HepG2 (cell line): Measurements from ENCODE around the gene LAMP2. TPM values are rescaled to one million over a fixed set of nuclear protein-coding genes. Genes with fewer than 3 reads are reported as not detected.

ENCODE experiments used
- AGO2 ChIP-seq: fragments of 200-400 bp; formaldehyde crosslinking; optimal IDR thresholded peaks from 2 replicates; pipeline ENCODE3; 2017; ENCODE audit warnings: mild to moderate bottlenecking, low read depth, low read length, moderate library complexity
- ARHGAP35 ChIP-seq: sonication (generic); formaldehyde crosslinking; IDR thresholded peaks from 2 replicates; pipeline ENCODE4 v1.9.0; 2022; ENCODE audit warnings: mild to moderate bottlenecking, inconsistent platforms, moderate library complexity, missing genetic modification reagents, borderline replicate concordance
- BCL6 ChIP-seq: IDR thresholded peaks from 2 replicates; pipeline ENCODE4 v1.6.1; 2016; ENCODE audit warnings: missing genetic modification reagents, missing compliant biosample characterization
- DMAP1 ChIP-seq: IDR thresholded peaks from 2 replicates; pipeline ENCODE4 v1.6.1; 2016
- DR1 ChIP-seq: sonication (generic); formaldehyde crosslinking; IDR thresholded peaks from 2 replicates; pipeline ENCODE4 v1.8.0; 2021; ENCODE audit warnings: mild to moderate bottlenecking, missing genetic modification reagents, inconsistent platforms
- HDAC2 ChIP-seq: sonication (generic); formaldehyde crosslinking; IDR thresholded peaks from 2 replicates; pipeline ENCODE4 v1.4.0; 2020; ENCODE audit warnings: missing genetic modification reagents
- HMGXB4 ChIP-seq, 2 experiments: sonication (generic) in 1 of 2; formaldehyde crosslinking in 1 of 2; IDR thresholded peaks; 2 replicates each; pipeline versions ENCODE4 v1.4.0 to v1.6.1; 2018 to 2020; ENCODE audit warnings: missing genetic modification reagents in 2 of 2, borderline replicate concordance in 1 of 2, low read depth in 1 of 2, mild to moderate bottlenecking in 1 of 2, missing biosample characterization in 1 of 2
- HNF4A ChIP-seq: sonication (generic); formaldehyde crosslinking; IDR thresholded peaks from 2 replicates; pipeline ENCODE4 v1.4.0; 2020; ENCODE audit warnings: missing genetic modification reagents
- KMT2A ChIP-seq: sonication (generic); formaldehyde crosslinking; IDR thresholded peaks from 2 replicates; pipeline ENCODE4 v1.4.0; 2020; ENCODE audit warnings: missing genetic modification reagents
- NFKB2 ChIP-seq: sonication (generic); formaldehyde crosslinking; IDR thresholded peaks from 2 replicates; pipeline ENCODE4 v1.4.0; 2020; ENCODE audit warnings: missing genetic modification reagents, borderline replicate concordance
- NR2C2 ChIP-seq: sonication (generic); formaldehyde crosslinking; IDR thresholded peaks from 2 replicates; pipeline ENCODE4 v1.4.0; 2020; ENCODE audit warnings: missing genetic modification reagents, mild to moderate bottlenecking, moderate library complexity, borderline replicate concordance
- PAXIP1 ChIP-seq: sonication (generic); formaldehyde crosslinking; conservative IDR thresholded peaks from 2 replicates; pipeline ENCODE4 v1.4.0; 2020; ENCODE audit warnings: mild to moderate bottlenecking, missing genetic modification reagents, moderate library complexity
- PHF5A ChIP-seq: IDR thresholded peaks from one replicate; pipeline ENCODE4 v1.6.1; 2018; ENCODE audit warnings: low read depth, missing genetic modification reagents; ENCODE audit not compliant: unreplicated experiment
- STAG1 ChIP-seq: sonication (generic); formaldehyde crosslinking; IDR thresholded peaks from 2 replicates; pipeline ENCODE4 v1.4.0; 2020; ENCODE audit warnings: missing genetic modification reagents
- TAF1 ChIP-seq: sonication (generic); formaldehyde crosslinking; IDR thresholded peaks from 2 replicates; pipeline ENCODE4 v1.4.0; 2020; ENCODE audit warnings: missing genetic modification reagents
- XBP1 ChIP-seq: sonication (generic); formaldehyde crosslinking; IDR thresholded peaks from 2 replicates; pipeline ENCODE4 v1.5.0; 2020; ENCODE audit warnings: missing genetic modification reagents
- ZNF605 ChIP-seq: sonication (generic); formaldehyde crosslinking; IDR thresholded peaks from 2 replicates; pipeline ENCODE4 v1.8.0; 2022; ENCODE audit warnings: mild to moderate bottlenecking, missing genetic modification reagents
- ZNF615 ChIP-seq: sonication (generic); formaldehyde crosslinking; IDR thresholded peaks from 2 replicates; pipeline ENCODE4 v1.5.0; 2020; ENCODE audit warnings: mild to moderate bottlenecking, missing genetic modification reagents, borderline replicate concordance
- ZNF660 ChIP-seq: sonication (generic); formaldehyde crosslinking; IDR thresholded peaks from 2 replicates; pipeline ENCODE4 v1.5.1; 2020; ENCODE audit warnings: mild to moderate bottlenecking, low read depth, missing genetic modification reagents, borderline replicate concordance
- ZNF75D ChIP-seq: sonication (generic); formaldehyde crosslinking; IDR thresholded peaks from 2 replicates; pipeline ENCODE4 v1.8.1; 2023; ENCODE audit warnings: missing genetic modification reagents, mild to moderate bottlenecking, borderline replicate concordance
- ZNF768 ChIP-seq: sonication (generic); formaldehyde crosslinking; IDR thresholded peaks from 2 replicates; pipeline ENCODE4 v1.4.0; 2020; ENCODE audit warnings: missing genetic modification reagents
- polyA plus RNA-seq, 8 experiments: library from polyadenylated mRNA; depleted of rRNA in 3 of 8; stranded (reverse) in 7 of 8; unstranded in 1 of 8; fragments of >200 nt; fragmentation: Illumina TruSeq in 4 of 8; extraction: Trizol in 4 of 8; gene quantifications; 2 replicates each; pipeline versions ENCODE4 v1.2.1 to v1.2.3, GENCODE V29; 2011 to 2016; ENCODE audit warnings: low read depth in 4 of 8, missing spikeins in 1 of 8, mixed read lengths in 1 of 8; ENCODE audit not compliant: insufficient read depth in 1 of 8
- total RNA-seq, 5 experiments: library from RNA; depleted of rRNA; stranded (reverse); fragments of >200 nt; fragmentation: Illumina TruSeq; extraction: Trizol; gene quantifications; 2 replicates each; pipeline ENCODE4 v1.2.3, GENCODE V29; 2016; ENCODE audit warnings: low read depth in 1 of 5
- TF ChIP-seq, protein P1 (sequence below): sonication (generic); formaldehyde crosslinking; IDR thresholded peaks from 2 replicates; pipeline ENCODE4 v1.4.0; 2020; ENCODE audit warnings: missing genetic modification reagents

The LAMP2 gene
- total and polyA plus RNA-seq, 2 of the 13 experiments (the other 11 are each of a cell fraction or from before 2014, with no cell fraction given) = 127 to 170 TPM

DNA sequence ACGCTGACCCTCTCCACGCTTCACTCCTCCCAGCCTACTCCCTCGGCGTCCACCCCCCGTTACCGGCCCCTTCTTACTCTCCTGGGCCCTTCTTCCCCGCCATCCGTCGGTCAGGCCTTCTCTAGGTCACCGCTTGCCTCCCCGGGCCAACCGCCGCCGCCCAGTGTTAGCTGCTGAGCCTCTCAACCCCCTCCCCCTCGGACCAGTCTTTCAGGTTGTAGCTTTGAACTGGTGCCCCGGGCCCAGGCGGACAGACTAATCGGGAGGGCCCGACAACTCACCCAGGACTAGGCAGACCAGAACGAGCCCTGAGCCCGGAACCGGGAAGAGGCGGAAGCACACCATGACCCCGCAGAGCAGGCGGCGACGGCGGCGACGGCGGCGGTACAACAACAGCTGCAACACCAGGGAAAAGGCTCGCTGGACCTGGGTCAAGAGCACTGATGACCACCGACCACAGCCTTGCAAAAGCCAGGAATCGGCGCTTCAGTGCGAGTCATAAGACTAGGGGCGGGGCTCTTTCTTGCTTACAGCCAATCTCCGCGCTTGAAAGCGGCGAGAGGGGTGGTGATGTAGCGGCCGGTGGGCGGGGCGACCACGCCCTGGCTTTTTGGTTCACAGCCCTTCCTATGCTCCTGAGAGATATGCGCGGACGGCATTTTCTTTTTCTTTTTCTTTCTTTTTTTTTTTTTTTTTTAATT lies at the start of gene LAMP2 (continued):
- TF ChIP-seq ZNF615 (no peak), DR1 (CRISPR knock-in tag) (peak; percentile 79), XBP1 (CRISPR knock-in tag) (no peak), STAG1 (CRISPR knock-in tag) (0 out of 2 replicates have a peak, but pooled peaks have one; percentile 2), ZNF660 (no peak), HDAC2 (CRISPR knock-in tag) (0 out of 2 replicates have a peak, but pooled peaks have one; percentile 16), ARHGAP35 (CRISPR knock-in tag) (peak; percentile 50; the same call in 1 of the 2 replicates), HMGXB4 (CRISPR knock-in tag; IDR thresholded peaks at IDR 0.05; ENCODE audit: borderline replicate concordance in 1 of 2, low read depth in 1 of 2) (peak in 1 of 2 experiments; percentile 66; a peak in 2 of 4 replicates), ZNF768 (CRISPR knock-in tag) (peak; percentile 60; the same call in 1 of the 2 replicates), PHF5A (no peak), TAF1 (peak; percentile 83), KMT2A (CRISPR knock-in tag) (peak; percentile 70), NR2C2 (CRISPR knock-in tag) (peak; percentile 78), DMAP1 (CRISPR knock-in tag) (peak; percentile 46; the same call in 1 of the 2 replicates), AGO2 (peak; percentile 65), NFKB2 (CRISPR knock-in tag) (peak; percentile 60; the same call in 1 of the 2 replicates), BCL6 (CRISPR knock-in tag) (peak; percentile 47), ZNF75D (no peak), HNF4A (CRISPR knock-in tag) (peak; percentile 27; the same call in 1 of the 2 replicates), PAXIP1 (CRISPR knock-in tag) (0 out of 2 replicates have a peak, but pooled peaks have one; percentile 18), ZNF605 (CRISPR knock-in tag) (peak; percentile 29; the same call in 1 of the 2 replicates)
- TF ChIP-seq, protein P1, sequence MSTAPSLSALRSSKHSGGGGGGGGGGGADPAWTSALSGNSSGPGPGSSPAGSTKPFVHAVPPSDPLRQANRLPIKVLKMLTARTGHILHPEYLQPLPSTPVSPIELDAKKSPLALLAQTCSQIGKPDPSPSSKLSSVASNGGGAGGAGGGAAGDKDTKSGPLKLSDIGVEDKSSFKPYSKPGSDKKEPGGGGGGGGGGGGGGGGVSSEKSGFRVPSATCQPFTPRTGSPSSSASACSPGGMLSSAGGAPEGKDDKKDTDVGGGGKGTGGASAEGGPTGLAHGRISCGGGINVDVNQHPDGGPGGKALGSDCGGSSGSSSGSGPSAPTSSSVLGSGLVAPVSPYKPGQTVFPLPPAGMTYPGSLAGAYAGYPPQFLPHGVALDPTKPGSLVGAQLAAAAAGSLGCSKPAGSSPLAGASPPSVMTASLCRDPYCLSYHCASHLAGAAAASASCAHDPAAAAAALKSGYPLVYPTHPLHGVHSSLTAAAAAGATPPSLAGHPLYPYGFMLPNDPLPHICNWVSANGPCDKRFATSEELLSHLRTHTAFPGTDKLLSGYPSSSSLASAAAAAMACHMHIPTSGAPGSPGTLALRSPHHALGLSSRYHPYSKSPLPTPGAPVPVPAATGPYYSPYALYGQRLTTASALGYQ = 0 out of 2 replicates have a peak, but pooled peaks have one; percentile 34
